Lower lobe of right lung (tissue), 2 donors: Measurements from ENCODE around the gene SHISAL2A. TPM values are rescaled to one million over a fixed set of nuclear protein-coding genes. Genes with fewer than 3 reads are reported as not detected.

Source experiments
- ATAC-seq, 2 donors: fragments of 200-7000 bp; cut with Tn5 transposase; one replicate each; pipeline ENCODE4 v1.9.1; 2020 to 2022; ENCODE audit warnings: mild to moderate bottlenecking in 2 of 2, moderate library complexity in 2 of 2
- DNase-seq: peaks from one replicate; pipeline ENCODE4 v3.0.0-alpha.2; 2020
- H3K27ac ChIP-seq: fragments of 200-600 bp; one replicate; pipeline ENCODE4 v1.8.0; 2022
- H3K27me3 ChIP-seq: fragments of 200-600 bp; one replicate; pipeline ENCODE4 v1.8.0; 2022; ENCODE audit warnings: low read depth
- H3K36me3 ChIP-seq: fragments of 200-600 bp; one replicate; pipeline ENCODE4 v1.8.0; 2022; ENCODE audit warnings: mild to moderate bottlenecking
- H3K4me1 ChIP-seq: fragments of 200-600 bp; one replicate; pipeline ENCODE4 v1.8.0; 2022
- H3K4me3 ChIP-seq: fragments of 200-600 bp; one replicate; pipeline ENCODE4 v1.8.0; 2022; ENCODE audit warnings: mild to moderate bottlenecking
- H3K9me3 ChIP-seq: fragments of 200-600 bp; one replicate; pipeline ENCODE4 v1.8.0; 2022
- intact Hi-C: fragments of 100-400 bp; cut with DNase I; formaldehyde crosslinking; loops from one replicate; pipeline ENCODE4 v1.11.0; 2022
- total RNA-seq: library from RNA; stranded (reverse); fragmentation: NEBNext Ultra II Directional; extraction: Animal tissue kit (Norgen Biotek cat#: 25700); gene quantifications from one replicate; pipeline ENCODE4 v1.2.1, GENCODE V29; 2021
- TF ChIP-seq, protein P1 (sequence below): fragments of 200-600 bp; IDR thresholded peaks from one replicate; pipeline ENCODE4 v1.8.0; 2022; ENCODE audit warnings: antibody characterized with exemption, mild to moderate bottlenecking
- donor health status: DM: no; HTN: yes; CAD: no; lungs with severe emphysema.

SHISAL2A gene
- total RNA-seq, 1 donor from 2014 or later: 1.6 TPM

DNA sequence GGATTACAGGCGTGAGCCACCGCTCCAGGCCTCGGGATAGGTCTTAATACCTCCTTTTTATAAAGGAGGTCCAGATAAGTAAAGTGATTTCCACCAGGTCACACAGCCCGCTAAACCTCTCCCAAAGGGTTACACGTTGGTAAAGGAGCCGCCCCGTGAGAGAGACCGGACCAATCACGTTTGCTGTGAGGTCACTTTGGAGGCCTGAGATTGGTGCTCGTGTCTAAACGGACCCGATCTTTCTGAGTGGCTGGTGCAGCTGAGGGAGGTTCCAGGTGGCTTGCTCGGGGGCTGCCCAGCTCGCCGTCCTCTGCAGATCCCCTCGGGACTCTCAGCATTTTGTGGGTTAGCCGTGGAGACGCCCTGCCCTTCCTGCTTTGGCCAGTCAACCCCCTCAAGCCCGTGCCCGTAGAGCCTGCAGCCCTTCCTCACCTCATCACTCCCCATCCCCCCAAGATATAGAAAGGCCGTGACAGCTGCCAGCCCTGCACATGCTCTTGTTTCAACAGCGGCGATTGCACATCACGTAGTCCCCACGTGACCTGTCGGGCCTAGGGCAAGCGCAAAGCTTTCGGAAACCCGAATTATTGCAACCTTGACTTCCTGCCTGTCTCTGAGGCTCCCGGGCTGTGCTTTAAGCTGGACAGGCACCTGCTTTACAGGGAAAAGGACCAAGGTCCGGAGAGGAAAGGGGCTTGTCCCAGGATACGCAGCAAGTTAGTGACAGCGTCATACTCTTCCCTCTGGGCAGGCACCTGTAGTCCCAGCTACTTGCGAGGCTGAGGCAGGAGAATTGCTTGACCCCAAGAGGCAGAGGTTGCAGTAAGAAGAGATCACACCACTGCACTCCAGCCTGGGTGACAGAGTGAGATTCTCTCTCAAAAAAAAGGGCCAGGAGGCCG lies 70.2 kb downstream of the SHISAL2A start:
- H3K4me1 ChIP-seq: peaks cover 23% of the 10 kb centered on the region
- H3K27me3 ChIP-seq: no peaks in the 10 kb centered on the region
- TF ChIP-seq, protein P1, sequence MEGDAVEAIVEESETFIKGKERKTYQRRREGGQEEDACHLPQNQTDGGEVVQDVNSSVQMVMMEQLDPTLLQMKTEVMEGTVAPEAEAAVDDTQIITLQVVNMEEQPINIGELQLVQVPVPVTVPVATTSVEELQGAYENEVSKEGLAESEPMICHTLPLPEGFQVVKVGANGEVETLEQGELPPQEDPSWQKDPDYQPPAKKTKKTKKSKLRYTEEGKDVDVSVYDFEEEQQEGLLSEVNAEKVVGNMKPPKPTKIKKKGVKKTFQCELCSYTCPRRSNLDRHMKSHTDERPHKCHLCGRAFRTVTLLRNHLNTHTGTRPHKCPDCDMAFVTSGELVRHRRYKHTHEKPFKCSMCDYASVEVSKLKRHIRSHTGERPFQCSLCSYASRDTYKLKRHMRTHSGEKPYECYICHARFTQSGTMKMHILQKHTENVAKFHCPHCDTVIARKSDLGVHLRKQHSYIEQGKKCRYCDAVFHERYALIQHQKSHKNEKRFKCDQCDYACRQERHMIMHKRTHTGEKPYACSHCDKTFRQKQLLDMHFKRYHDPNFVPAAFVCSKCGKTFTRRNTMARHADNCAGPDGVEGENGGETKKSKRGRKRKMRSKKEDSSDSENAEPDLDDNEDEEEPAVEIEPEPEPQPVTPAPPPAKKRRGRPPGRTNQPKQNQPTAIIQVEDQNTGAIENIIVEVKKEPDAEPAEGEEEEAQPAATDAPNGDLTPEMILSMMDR: no peak
- H3K4me3 ChIP-seq: peak overlapping the region; percentile 62
- H3K36me3 ChIP-seq: no peaks in the 10 kb centered on the region
- intact Hi-C loops: no loop called here
- DNase-seq (peak; percentile 95), ATAC-seq (peak; percentile 95)
- H3K9me3 ChIP-seq: no peaks in the 10 kb centered on the region
- H3K27ac ChIP-seq: peak overlapping the region; percentile 88

DNA sequence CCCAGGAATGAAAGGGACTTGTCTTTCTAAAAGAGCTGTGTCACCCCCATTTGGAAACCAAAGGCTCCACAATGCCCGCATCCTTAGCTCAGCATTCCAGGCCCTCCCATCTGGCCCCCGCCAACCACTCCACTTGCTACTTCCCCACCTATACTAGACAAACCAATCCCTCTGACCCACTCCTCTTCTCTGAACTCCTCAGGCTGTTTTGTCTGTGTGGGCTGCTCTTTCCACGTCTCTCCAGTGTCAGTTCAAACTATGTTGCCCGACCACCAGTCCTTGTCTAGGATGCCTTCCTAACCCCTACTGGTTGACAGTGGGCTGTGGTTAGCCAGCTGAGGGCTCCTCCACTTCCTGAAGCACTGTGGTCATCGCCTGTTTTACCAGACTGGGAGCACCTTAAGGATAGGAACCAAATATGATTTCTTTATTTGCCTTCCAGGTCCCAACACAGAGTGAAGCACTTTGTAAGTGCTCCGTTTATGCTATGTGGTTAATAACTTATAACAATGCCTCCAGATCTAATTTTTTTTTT lies 73.2 kb downstream of the SHISAL2A start:
- Histone ChIP-seq H3K9me3 (no peaks in the 10 kb centered on the region), H3K4me1 (peaks cover 12% of the 10 kb centered on the region), H3K4me3 (no peak overlapping the region), H3K27me3 (no peaks in the 10 kb centered on the region), H3K36me3 (no peaks in the 10 kb centered on the region), H3K27ac (no peak overlapping the region)
- ATAC-seq: no peak
- TF ChIP-seq, protein P1: no peak
- intact Hi-C loops: no loop called here
- DNase-seq: no peak

Other genes starting within 250 kb of the SHISAL2A start
- 0.68 TPM for gene ORC1, start 228.7 kb upstream of the SHISAL2A start, total RNA-seq
- gene PRPF38A, start 228.6 kb upstream of the SHISAL2A start, total RNA-seq: 34.7 TPM
- gene TUT4, start 80.1 kb upstream of the SHISAL2A start, total RNA-seq: 52.1 TPM
- 4.3 TPM for gene GPX7, start 30.8 kb upstream of the SHISAL2A start, total RNA-seq
- 14.4 TPM for gene COA7, start 65.2 kb downstream of the SHISAL2A start, total RNA-seq
- gene ZYG11B, start 93.3 kb downstream of the SHISAL2A start, total RNA-seq: 30.6 TPM
- not detected for gene ZYG11A, start 209.6 kb downstream of the SHISAL2A start, total RNA-seq